ENCODE data around the gene ASIC5. TPM values are rescaled to one million over a fixed set of nuclear protein-coding genes. Genes with fewer than 3 reads are reported as not detected.

ASIC5 gene
- total RNA-seq, 1 experiment from 2014 or later, result not detected

DNA sequence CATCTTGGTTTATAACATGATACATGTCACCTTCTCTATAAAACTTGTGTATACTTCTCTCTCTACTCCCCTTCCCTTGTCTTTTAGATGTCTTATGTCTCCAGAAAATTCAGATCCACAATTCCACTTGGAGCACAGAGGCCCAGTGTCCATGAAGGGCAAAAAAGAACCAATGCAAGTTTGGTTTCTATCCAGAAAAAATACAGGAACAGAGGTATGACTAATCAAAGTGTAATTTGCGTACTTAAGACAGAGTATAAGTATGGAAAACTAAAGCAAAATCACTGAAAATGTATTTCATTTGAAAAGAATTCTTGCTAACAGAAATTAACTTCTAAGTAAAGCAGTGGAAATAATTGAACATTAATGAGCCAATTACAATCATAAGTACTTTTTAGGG, 61.1 kb downstream of the ASIC5 start:
- no peaks in the 10 kb centered on the region for H3K4me1 ChIP-seq (ENCODE audit: control insufficient read depth, insufficient read depth, low read length)
- no TSS peak for BruUV-seq (replicated peaks)
- ATAC-seq, result no peak
- intact Hi-C loops (cut with micrococcal nuclease; ENCODE audit: unreplicated experiment) (no loop called here), in situ Hi-C loops (cut with HindIII; ENCODE audit: low pct_unique_long_range_greater_than_20kb, low sequenced_read_pairs) (no loop called here)
- ChIA-PET POLR2A (no interaction called here), CTCF (no interaction called here)
- H3K9me3 ChIP-seq (ENCODE audit: control insufficient read depth, insufficient read depth, low read depth, low read length), result no peaks in the 10 kb centered on the region
- H3K27me3 ChIP-seq (ENCODE audit: control insufficient read depth, insufficient read depth, low read length), result no peaks in the 10 kb centered on the region
- no peaks in the 10 kb centered on the region for H3K36me3 ChIP-seq (ENCODE audit: control insufficient read depth, insufficient read depth, low read length)
- no peak for DNase-seq (ENCODE audit: low read depth, low spot score)
- no peak for TF ChIP-seq TCF7L2 (IDR thresholded peaks at IDR 0.05; ENCODE audit: low read depth, low read length)
- TF ChIP-seq POLR2AphosphoS5 (IDR thresholded peaks at IDR 0.05; ENCODE audit: low read depth, low read length), result no peak
- TF ChIP-seq, protein P1, sequence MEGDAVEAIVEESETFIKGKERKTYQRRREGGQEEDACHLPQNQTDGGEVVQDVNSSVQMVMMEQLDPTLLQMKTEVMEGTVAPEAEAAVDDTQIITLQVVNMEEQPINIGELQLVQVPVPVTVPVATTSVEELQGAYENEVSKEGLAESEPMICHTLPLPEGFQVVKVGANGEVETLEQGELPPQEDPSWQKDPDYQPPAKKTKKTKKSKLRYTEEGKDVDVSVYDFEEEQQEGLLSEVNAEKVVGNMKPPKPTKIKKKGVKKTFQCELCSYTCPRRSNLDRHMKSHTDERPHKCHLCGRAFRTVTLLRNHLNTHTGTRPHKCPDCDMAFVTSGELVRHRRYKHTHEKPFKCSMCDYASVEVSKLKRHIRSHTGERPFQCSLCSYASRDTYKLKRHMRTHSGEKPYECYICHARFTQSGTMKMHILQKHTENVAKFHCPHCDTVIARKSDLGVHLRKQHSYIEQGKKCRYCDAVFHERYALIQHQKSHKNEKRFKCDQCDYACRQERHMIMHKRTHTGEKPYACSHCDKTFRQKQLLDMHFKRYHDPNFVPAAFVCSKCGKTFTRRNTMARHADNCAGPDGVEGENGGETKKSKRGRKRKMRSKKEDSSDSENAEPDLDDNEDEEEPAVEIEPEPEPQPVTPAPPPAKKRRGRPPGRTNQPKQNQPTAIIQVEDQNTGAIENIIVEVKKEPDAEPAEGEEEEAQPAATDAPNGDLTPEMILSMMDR (IDR thresholded peaks at IDR 0.05), result no peak
- no peak for TF ChIP-seq SIN3A (IDR thresholded peaks at IDR 0.05; ENCODE audit: borderline replicate concordance, insufficient read depth, low read depth, low read length)
- no peak overlapping the region for H3K4me3 ChIP-seq (ENCODE audit: low read depth in 2 of 2, low read length in 2 of 2)
- no peak overlapping the region for H3K27ac ChIP-seq (ENCODE audit: low read length)

DNA sequence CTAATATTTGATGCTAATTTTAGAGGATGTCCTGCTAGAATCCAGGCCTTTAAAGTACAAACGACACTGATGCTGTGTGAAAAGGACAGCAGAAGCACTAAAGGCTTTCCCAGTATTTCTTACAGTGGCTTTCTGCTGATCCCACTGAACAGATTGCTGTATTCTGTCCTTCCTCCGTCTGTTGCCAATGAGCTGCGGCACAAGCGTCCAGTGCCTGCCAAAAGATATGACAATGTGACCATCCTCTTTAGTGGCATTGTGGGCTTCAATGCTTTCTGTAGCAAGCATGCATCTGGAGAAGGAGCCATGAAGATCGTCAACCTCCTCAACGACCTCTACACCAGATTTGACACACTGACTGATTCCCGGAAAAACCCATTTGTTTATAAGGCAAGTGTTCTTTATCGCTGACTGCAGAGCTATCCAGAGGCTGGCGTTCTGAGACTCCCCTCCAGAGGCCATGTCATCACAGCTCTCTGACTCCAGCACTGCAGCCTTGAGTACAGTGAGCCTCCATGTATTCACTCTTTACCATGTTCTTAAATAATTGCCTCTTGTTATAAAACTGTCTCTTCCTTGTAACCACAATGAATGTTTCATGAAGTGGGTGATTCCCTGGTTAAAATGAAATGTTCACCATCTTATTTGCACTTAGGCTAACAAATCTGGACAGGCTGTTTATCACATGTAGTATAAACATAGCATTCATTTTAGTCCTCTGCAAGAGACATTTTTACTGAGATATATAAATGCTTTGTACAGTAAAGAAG, 63.7 kb downstream of the ASIC5 start:
- DNase-seq (ENCODE audit: low read depth, low spot score), result no peak
- ATAC-seq, result no peak
- no peak for TF ChIP-seq REST (IDR thresholded peaks at IDR 0.05; ENCODE audit: insufficient read depth in 1 of 2, low read depth in 2 of 2, low read length in 1 of 2)
- no peak for TF ChIP-seq SIN3A (IDR thresholded peaks at IDR 0.05; ENCODE audit: borderline replicate concordance, insufficient read depth, low read depth, low read length)

GRCh38 chr4:155800685-155801343, 65.3 kb downstream of the ASIC5 start:
- no peak for ATAC-seq
- intact Hi-C loops (cut with micrococcal nuclease; ENCODE audit: unreplicated experiment) (no loop called here), in situ Hi-C loops (cut with HindIII; ENCODE audit: low pct_unique_long_range_greater_than_20kb, low sequenced_read_pairs) (no loop called here)
- TF ChIP-seq TCF7L2 (IDR thresholded peaks at IDR 0.05; ENCODE audit: low read depth, low read length) (no peak), SIN3A (IDR thresholded peaks at IDR 0.05; ENCODE audit: borderline replicate concordance, insufficient read depth, low read depth, low read length) (no peak), POLR2AphosphoS5 (IDR thresholded peaks at IDR 0.05; ENCODE audit: low read depth, low read length) (no peak), REST (IDR thresholded peaks at IDR 0.05; ENCODE audit: insufficient read depth in 1 of 2, low read depth in 2 of 2, low read length in 1 of 2) (no peak)
- TF ChIP-seq, protein P1 (IDR thresholded peaks at IDR 0.05), result no peak
- DNase-seq (ENCODE audit: low read depth, low spot score), result no peak
- no peaks in the 10 kb centered on the region for H3K9me3 ChIP-seq (ENCODE audit: control insufficient read depth, insufficient read depth, low read depth, low read length)
- H3K4me3 ChIP-seq (ENCODE audit: low read depth in 2 of 2, low read length in 2 of 2), result no peak overlapping the region
- BruUV-seq (replicated peaks), result no TSS peak
- no peaks in the 10 kb centered on the region for H3K27me3 ChIP-seq (ENCODE audit: control insufficient read depth, insufficient read depth, low read length)
- no peak overlapping the region for H3K27ac ChIP-seq (ENCODE audit: low read length)
- ChIA-PET CTCF (no interaction called here), POLR2A (no interaction called here)
- no peaks in the 10 kb centered on the region for H3K36me3 ChIP-seq (ENCODE audit: control insufficient read depth, insufficient read depth, low read length)
- no peaks in the 10 kb centered on the region for H3K4me1 ChIP-seq (ENCODE audit: control insufficient read depth, insufficient read depth, low read length)

More for the DNA sequence above, 63.7 kb downstream of the ASIC5 start:
- intact Hi-C loops (cut with micrococcal nuclease; ENCODE audit: unreplicated experiment) (no loop called here), in situ Hi-C loops (cut with HindIII; ENCODE audit: low pct_unique_long_range_greater_than_20kb, low sequenced_read_pairs) (no loop called here)
- no peaks in the 10 kb centered on the region for H3K4me1 ChIP-seq (ENCODE audit: control insufficient read depth, insufficient read depth, low read length)
- CTCF ChIA-PET, result no interaction called here
- H3K27ac ChIP-seq (ENCODE audit: low read length), result no peak overlapping the region
- no peaks in the 10 kb centered on the region for H3K27me3 ChIP-seq (ENCODE audit: control insufficient read depth, insufficient read depth, low read length)
- BruUV-seq (replicated peaks), result no TSS peak
- H3K9me3 ChIP-seq (ENCODE audit: control insufficient read depth, insufficient read depth, low read depth, low read length), result no peaks in the 10 kb centered on the region
- H3K4me3 ChIP-seq (ENCODE audit: low read depth in 2 of 2, low read length in 2 of 2), result no peak overlapping the region
- H3K36me3 ChIP-seq (ENCODE audit: control insufficient read depth, insufficient read depth, low read length), result no peaks in the 10 kb centered on the region
- POLR2A ChIA-PET, result no interaction called here
